ENCODE results near the gene EPHA6. TPM values are rescaled to one million over a fixed set of nuclear protein-coding genes. Genes with fewer than 3 reads are reported as not detected.

Gene EPHA6
- total and polyA plus RNA-seq, 10 of the 15 experiments (the other 5 are each of a cell fraction or from before 2014, with no cell fraction given): not detected

- no peak for TF ChIP-seq BCLAF1 (IDR thresholded peaks at IDR 0.05)
Measured at GRCh38 chr3:97076673-97077072, 262.3 kb downstream of the EPHA6 start (continued).

- 0% methylated on average over 2 of the region's 2 CpGs for WGBS (ENCODE audit: insufficient coverage, insufficient replicate concordance, low lambda C conversion rate, missing lambda C conversion rate)
- no peak for ATAC-seq
- POLR2A ChIA-PET: no interaction called here
Measured at GRCh38 chr3:97089621-97090020, 275.2 kb downstream of the EPHA6 start.

More at GRCh38 chr3:97089621-97090020, 275.2 kb downstream of the EPHA6 start:
- Histone ChIP-seq H2AFZ (ENCODE audit: control insufficient read depth, low read depth, low read length) (no peak overlapping the region), H3K79me2 (ENCODE audit: control insufficient read depth, insufficient read depth, low read length) (no peaks in the 10 kb centered on the region), H3K27me3 (replicated peaks in 1 of 2; ENCODE audit: control insufficient read depth in 2 of 2, insufficient read depth in 2 of 2, low read length in 1 of 2) (no peaks in the 10 kb centered on the region), H3K4me3 (no peak overlapping the region), H3K4me2 (ENCODE audit: control insufficient read depth, insufficient read depth) (no peak overlapping the region), H3K9ac (ENCODE audit: control insufficient read depth, insufficient read depth, low read length) (no peak overlapping the region), H3K36me3 (ENCODE audit: control insufficient read depth in 2 of 2, insufficient read depth in 2 of 2, low read length in 1 of 2) (no peaks in the 10 kb centered on the region), H3K27ac (ENCODE audit: control insufficient read depth, insufficient read depth) (no peak overlapping the region), H4K20me1 (ENCODE audit: control insufficient read depth, insufficient read depth) (no peaks in the 10 kb centered on the region), H3K9me3 (replicated peaks; ENCODE audit: control insufficient read depth, insufficient read depth, low read length) (no peaks in the 10 kb centered on the region), H3K4me1 (ENCODE audit: control insufficient read depth, insufficient read depth, low read length) (no peaks in the 10 kb centered on the region)
- DNase-seq (ENCODE audit: low read depth, low spot score) (no peak), FAIRE-seq (no peak)
- ChIA-PET RAD21 (ENCODE audit: unreplicated experiment) (no interaction called here), SMC1A (ENCODE audit: uncharacterized antibody, unreplicated experiment) (no interaction called here), CTCF (interaction anchor here (0.7 to 0.9 kb wide), 2 partner anchors 34 to 1236 kb away, joined by 3 read pairs; no protein-coding TSS in a partner anchor)
- no TSS peak for BruUV-seq (replicated peaks)
- TF ChIP-seq KDM1A (IDR thresholded peaks at IDR 0.05; ENCODE audit: borderline replicate concordance) (no peak), TCF12 (IDR thresholded peaks at IDR 0.05; ENCODE audit: low read depth, low read length) (no peak), E2F4 (IDR thresholded peaks at IDR 0.05; ENCODE audit: low read depth, low read length) (no peak), SRF (IDR thresholded peaks at IDR 0.05; ENCODE audit: low read depth in 2 of 2, low read length in 2 of 2) (no peak), GATAD2B (conservative IDR thresholded peaks at IDR 0.05; ENCODE audit: low read depth) (no peak), CHD4 (IDR thresholded peaks at IDR 0.05) (no peak), PRDM15 (CRISPR knock-in tag; IDR thresholded peaks at IDR 0.05) (no peak), MLLT1 (IDR thresholded peaks at IDR 0.05) (no peak), LARP7 (IDR thresholded peaks at IDR 0.05) (no peak), PBX3 (IDR thresholded peaks at IDR 0.05; ENCODE audit: insufficient replicate concordance, low read depth, low read length) (no peak)
- in situ Hi-C loops (cut with MboI): no loop called here
- intact Hi-C loops (cut with micrococcal nuclease; ENCODE audit: unreplicated experiment): no loop called here

Measured in GM12878 (cell line).